ENCODE data around the gene PAX3.

The PAX3 gene

GRCh38 chr2:222310747-222311318 is 12.0 kb upstream of the PAX3 start:
- no peak for DNase-seq (ENCODE audit: low read depth in 2 of 2)
- no peak for TF ChIP-seq CTCF (IDR thresholded peaks at IDR 0.05; ENCODE audit: low read depth, low read length)
- no peak overlapping the region for H3K4me3 ChIP-seq (replicated peaks in 1 of 2; ENCODE audit: low read depth in 2 of 2, low read length in 2 of 2)

GRCh38 chr2:222309766-222310165 is 11.0 kb upstream of the PAX3 start:
- no peak overlapping the region for H3K4me3 ChIP-seq (replicated peaks in 1 of 2; ENCODE audit: low read depth in 2 of 2, low read length in 2 of 2)
- DNase-seq (ENCODE audit: low read depth in 2 of 2), result no peak
- no peak for TF ChIP-seq CTCF (IDR thresholded peaks at IDR 0.05; ENCODE audit: low read depth, low read length)

DNA sequence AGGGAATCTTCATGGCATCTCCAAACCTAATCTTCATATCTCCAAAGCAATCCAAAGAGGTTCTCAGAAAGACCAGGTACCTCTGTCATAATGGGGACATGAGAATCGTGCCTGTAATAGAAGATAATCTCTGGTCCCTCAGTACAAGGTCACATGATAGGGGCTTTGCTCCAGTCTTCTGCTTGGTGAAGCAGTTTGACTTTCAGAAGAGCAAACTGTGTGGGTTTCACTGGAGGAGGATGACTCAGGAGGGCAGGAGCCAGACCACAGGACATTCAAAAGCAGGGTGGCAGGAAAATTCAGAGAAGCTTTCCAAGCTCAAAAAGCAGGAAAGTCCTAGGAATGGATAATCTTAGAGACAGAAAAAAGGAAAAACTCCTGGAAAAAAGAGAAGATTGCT is 10.6 kb upstream of the PAX3 start:
- no peak overlapping the region for H3K4me3 ChIP-seq (replicated peaks in 1 of 2; ENCODE audit: low read depth in 2 of 2, low read length in 2 of 2)
- no peak for DNase-seq (ENCODE audit: low read depth in 2 of 2)
- TF ChIP-seq CTCF (IDR thresholded peaks at IDR 0.05; ENCODE audit: low read depth, low read length), result no peak

- TF ChIP-seq CTCF (IDR thresholded peaks at IDR 0.05; ENCODE audit: low read depth, low read length), result no peak
- H3K4me3 ChIP-seq (replicated peaks in 1 of 2; ENCODE audit: low read depth in 2 of 2, low read length in 2 of 2), result no peak overlapping the region
- no peak for DNase-seq (ENCODE audit: low read depth in 2 of 2)
Measured at GRCh38 chr2:222307978-222308730, 9.4 kb upstream of the PAX3 start.

GRCh38 chr2:222307143-222307756 is 8.5 kb upstream of the PAX3 start:
- TF ChIP-seq CTCF (IDR thresholded peaks at IDR 0.05; ENCODE audit: low read depth, low read length), result no peak
- DNase-seq (ENCODE audit: low read depth in 2 of 2), result no peak
- H3K4me3 ChIP-seq (replicated peaks in 1 of 2; ENCODE audit: low read depth in 2 of 2, low read length in 2 of 2), result no peak overlapping the region

DNA sequence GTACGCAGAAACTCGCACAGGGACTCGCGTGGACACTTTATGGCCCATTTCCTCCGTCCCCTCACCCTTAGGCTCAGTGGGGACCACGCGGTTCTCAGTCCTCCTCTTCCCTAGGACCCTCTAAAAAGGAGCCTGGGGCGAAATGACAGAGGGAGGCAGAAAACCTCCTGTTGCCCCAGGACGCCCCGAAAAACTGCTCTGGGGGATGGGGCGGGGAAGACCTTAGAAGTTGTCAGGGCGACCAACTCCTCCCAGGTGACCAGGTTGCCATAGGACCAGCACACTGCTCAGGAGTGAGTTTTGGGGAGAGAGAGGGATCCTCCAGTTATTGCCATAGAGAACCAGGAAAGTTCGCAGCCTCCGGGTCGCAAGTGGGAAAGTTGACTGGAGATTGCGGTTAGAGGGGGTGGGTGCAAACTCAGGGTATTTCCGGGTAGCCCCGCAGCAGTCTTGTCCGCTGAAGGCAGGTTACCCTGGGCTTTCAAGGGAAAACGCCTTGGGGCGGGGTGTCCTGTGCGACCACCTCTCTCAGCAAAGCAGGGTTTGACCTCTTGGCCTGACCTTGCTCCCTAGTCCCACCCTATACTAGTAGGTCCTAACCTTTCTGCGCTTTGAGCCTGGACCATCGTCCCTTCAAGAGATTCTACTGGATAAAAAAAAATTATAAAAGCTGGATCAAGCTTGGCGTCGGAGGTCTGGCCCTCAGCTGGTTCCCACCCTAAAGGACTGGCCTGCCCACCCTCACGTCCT is 7.8 kb upstream of the PAX3 start:
- TF ChIP-seq CTCF (IDR thresholded peaks at IDR 0.05; ENCODE audit: low read depth, low read length), result no peak
- no peak for DNase-seq (ENCODE audit: low read depth in 2 of 2)
- peak overlapping the region; percentile 41 to 54 for H3K4me3 ChIP-seq (replicated peaks in 1 of 2; ENCODE audit: low read depth in 2 of 2, low read length in 2 of 2)
